ENCODE measurements around the gene RAB44.

Gene RAB44

GRCh38 chr6:36668591-36668990 is 29.0 kb upstream of the RAB44 start:
- no peak for DNase-seq (ENCODE audit: low read depth in 2 of 2)
- no peak overlapping the region for H3K4me3 ChIP-seq (replicated peaks in 1 of 2; ENCODE audit: low read depth in 2 of 2, low read length in 2 of 2)
- no peak for TF ChIP-seq CTCF (IDR thresholded peaks at IDR 0.05; ENCODE audit: low read depth, low read length)

- TF ChIP-seq CTCF (IDR thresholded peaks at IDR 0.05; ENCODE audit: low read depth, low read length): no peak
- H3K4me3 ChIP-seq (replicated peaks in 1 of 2; ENCODE audit: low read depth in 2 of 2, low read length in 2 of 2): no peak overlapping the region
- no peak for DNase-seq (ENCODE audit: low read depth in 2 of 2)
Measured at GRCh38 chr6:36669002-36669401, 28.6 kb upstream of the RAB44 start.

GRCh38 chr6:36670271-36670670 is 27.4 kb upstream of the RAB44 start:
- no peak overlapping the region for H3K4me3 ChIP-seq (replicated peaks in 1 of 2; ENCODE audit: low read depth in 2 of 2, low read length in 2 of 2)
- no peak for TF ChIP-seq CTCF (IDR thresholded peaks at IDR 0.05; ENCODE audit: low read depth, low read length)
- no peak for DNase-seq (ENCODE audit: low read depth in 2 of 2)

- TF ChIP-seq CTCF (IDR thresholded peaks at IDR 0.05; ENCODE audit: low read depth, low read length): no peak
- no peak for DNase-seq (ENCODE audit: low read depth in 2 of 2)
- H3K4me3 ChIP-seq (replicated peaks in 1 of 2; ENCODE audit: low read depth in 2 of 2, low read length in 2 of 2): no peak overlapping the region
Measured at GRCh38 chr6:36671687-36672375, 25.8 kb upstream of the RAB44 start.

- H3K4me3 ChIP-seq (replicated peaks in 1 of 2; ENCODE audit: low read depth in 2 of 2, low read length in 2 of 2): no peak overlapping the region
- TF ChIP-seq CTCF (IDR thresholded peaks at IDR 0.05; ENCODE audit: low read depth, low read length): no peak
- DNase-seq (ENCODE audit: low read depth in 2 of 2): no peak
Measured at GRCh38 chr6:36673882-36674281, 23.7 kb upstream of the RAB44 start.

- DNase-seq (ENCODE audit: low read depth in 2 of 2): no peak
- no peak for TF ChIP-seq CTCF (IDR thresholded peaks at IDR 0.05; ENCODE audit: low read depth, low read length)
- H3K4me3 ChIP-seq (replicated peaks in 1 of 2; ENCODE audit: low read depth in 2 of 2, low read length in 2 of 2): no peak overlapping the region
Measured at GRCh38 chr6:36674942-36675341, 22.7 kb upstream of the RAB44 start.

Data from cardiac fibroblast (primary cell).